Muscle layer of colon (tissue), 2 donors: ENCODE data around the gene IL36RN.

ENCODE experiments used
- H3K27ac ChIP-seq: one replicate; pipeline ENCODE4 v1.7.0; 2013; ENCODE audit warnings: low read depth, mild to moderate bottlenecking, low read length, moderate library complexity
- H3K27me3 ChIP-seq, 2 donors: one replicate each; pipeline ENCODE4 v1.7.0; 2013; ENCODE audit warnings: low read length in 2 of 2, mild to moderate bottlenecking in 2 of 2; ENCODE audit not compliant: insufficient read depth in 2 of 2, control insufficient read depth in 1 of 2
- H3K36me3 ChIP-seq: one replicate; pipeline ENCODE4 v1.7.0; 2013; ENCODE audit warnings: mild to moderate bottlenecking, low read length; ENCODE audit not compliant: insufficient read depth
- H3K4me1 ChIP-seq: one replicate; pipeline ENCODE4 v1.7.0; 2013; ENCODE audit warnings: mild to moderate bottlenecking, low read length; ENCODE audit not compliant: insufficient read depth
- H3K4me3 ChIP-seq, 2 donors: one replicate each; pipeline ENCODE4 v1.7.0; 2013; ENCODE audit warnings: low read length in 2 of 2, low read depth in 1 of 2, mild to moderate bottlenecking in 1 of 2, moderate library complexity in 1 of 2
- H3K9ac ChIP-seq: one replicate; pipeline ENCODE4 v1.7.0; 2013; ENCODE audit warnings: low read length
- H3K9me3 ChIP-seq: one replicate; pipeline ENCODE4 v1.7.0; 2013; ENCODE audit warnings: mild to moderate bottlenecking, low read length
- donor health status: abdominal sarcoma.
- donor health status: Adenocarcinoma of cecum.

IL36RN gene

GRCh38 chr2:113058998-113059960 lies at the start of gene IL36RN:
Gene IL36RN, plus strand, starts transcription at chr2:113059198. Its CDS starts 241 bp downstream, at chr2:113059439.
- no peak within 1 kb of the TSS for H3K4me3 ChIP-seq
- no peak within 1 kb of the TSS for H3K9ac ChIP-seq

DNA sequence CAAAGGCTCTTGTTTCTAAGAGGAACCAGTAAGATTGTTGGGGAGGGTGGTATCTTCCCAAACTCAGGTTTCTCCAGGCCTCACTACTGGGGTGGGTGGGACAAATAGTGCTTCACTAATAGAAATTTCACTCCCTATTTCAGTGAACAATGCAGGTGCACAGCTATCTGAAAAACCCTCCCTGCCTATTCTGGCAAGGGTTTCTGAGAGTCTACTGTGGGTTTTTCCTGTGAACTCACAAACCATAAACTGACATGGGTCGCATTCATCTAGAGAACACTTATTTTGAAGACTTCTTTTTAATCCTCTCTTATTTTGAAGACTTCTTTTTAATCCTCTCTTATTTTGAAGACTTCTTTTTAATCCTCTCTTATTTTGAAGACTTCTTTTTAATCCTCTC lies 49.4 kb upstream of the IL36RN start:
- H3K27ac ChIP-seq: no peak overlapping the region
- H3K9me3 ChIP-seq: no peaks in the 10 kb centered on the region
- no peaks in the 10 kb centered on the region for H3K4me1 ChIP-seq
- H3K27me3 ChIP-seq: no peaks in the 10 kb centered on the region
- H3K9ac ChIP-seq: no peak overlapping the region
- H3K36me3 ChIP-seq: no peaks in the 10 kb centered on the region
- no peak overlapping the region for H3K4me3 ChIP-seq

More at GRCh38 chr2:113058998-113059960, at the start of gene IL36RN:
- H3K27ac ChIP-seq: no peak within 1 kb of the TSS
- H3K4me1 ChIP-seq: no peaks in the 10 kb centered on the region
- no peaks in the 10 kb centered on the region for H3K36me3 ChIP-seq
- no peaks in the 10 kb centered on the region for H3K9me3 ChIP-seq
- no peaks in the 10 kb centered on the region for H3K27me3 ChIP-seq

DNA sequence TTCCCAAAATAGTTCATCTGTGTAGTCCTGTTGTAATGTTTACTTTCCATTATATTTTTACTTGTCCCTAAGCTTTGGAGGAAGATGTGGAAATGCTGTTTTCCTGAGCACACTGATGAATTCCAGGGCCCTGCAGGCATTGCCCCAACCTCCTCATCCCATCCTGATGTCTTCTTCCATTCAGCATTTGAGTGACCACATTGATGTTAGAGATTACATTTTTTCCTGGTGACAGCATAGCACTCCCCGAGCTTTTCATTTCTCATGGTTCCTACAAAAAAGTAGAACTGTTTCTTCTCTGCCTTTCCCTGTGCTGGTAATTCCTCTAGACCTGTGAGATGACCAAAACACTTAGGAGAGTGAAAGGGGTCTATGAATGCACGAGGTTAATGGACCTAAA lies 48.9 kb upstream of the IL36RN start:
- no peak overlapping the region for H3K27ac ChIP-seq
- H3K9ac ChIP-seq: no peak overlapping the region
- no peak overlapping the region for H3K4me3 ChIP-seq
- no peaks in the 10 kb centered on the region for H3K36me3 ChIP-seq
- no peaks in the 10 kb centered on the region for H3K27me3 ChIP-seq
- H3K9me3 ChIP-seq: no peaks in the 10 kb centered on the region
- no peaks in the 10 kb centered on the region for H3K4me1 ChIP-seq

DNA sequence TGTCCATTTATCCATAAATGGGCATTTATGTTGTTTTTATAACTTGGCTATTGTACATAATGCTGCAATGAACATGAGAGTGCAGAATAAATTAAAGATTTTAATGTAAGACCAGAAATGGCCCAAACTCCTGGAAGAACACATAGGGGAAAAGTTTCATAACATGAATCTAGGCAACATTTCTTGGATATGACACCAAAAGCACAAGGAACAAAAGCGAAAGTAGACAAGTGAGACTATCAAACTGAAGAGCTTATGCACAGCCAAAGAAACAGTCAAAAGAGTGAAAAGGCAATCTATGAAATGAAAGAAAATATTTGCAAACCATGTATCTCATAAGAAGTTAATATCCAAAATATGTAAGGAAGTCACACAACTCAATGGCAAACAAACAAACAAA lies 47.9 kb upstream of the IL36RN start:
- H3K4me3 ChIP-seq: no peak overlapping the region

DNA sequence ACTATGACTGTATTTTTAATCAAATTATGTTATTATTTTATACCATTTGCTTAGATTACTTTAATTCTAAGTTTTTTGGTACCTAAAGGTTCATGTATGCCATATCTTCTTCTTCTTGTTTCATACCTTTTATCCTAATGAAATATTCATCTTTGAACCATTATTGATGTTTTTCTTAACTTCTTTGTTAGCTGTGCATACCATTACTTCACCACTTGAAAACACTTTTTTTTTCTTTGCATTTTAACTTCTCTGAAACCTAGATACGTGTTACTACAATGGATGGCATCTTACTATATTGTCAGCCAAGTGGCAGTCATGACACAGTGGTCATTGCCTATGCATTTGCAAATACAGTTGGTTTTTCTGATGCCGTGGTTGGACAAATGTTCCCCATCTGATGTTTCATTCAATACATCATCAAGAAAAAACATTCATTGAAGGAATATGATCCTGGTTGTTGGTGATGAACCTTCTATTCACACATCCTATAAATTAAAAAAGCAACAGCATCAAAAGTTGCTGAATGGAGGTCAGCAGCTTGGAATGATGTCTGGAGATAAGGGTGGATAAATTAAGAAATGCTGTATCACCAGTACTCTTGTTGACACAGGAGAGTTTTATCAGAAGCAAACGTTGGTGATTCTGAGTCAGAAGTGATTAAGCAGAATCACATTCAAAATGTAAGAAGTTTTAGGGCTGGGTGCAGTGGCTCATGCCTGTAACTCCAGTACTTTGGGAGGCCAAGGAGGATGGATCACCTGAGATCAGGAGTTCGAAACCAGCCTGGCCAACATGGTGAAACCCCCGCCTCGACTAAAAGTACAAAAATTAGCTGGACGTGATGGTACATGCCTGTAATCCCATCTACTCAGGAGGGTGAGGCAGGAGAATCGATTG lies 46.3 kb upstream of the IL36RN start:
- Histone ChIP-seq H3K9ac (no peak overlapping the region), H3K27ac (no peak overlapping the region), H3K4me1 (no peaks in the 10 kb centered on the region), H3K27me3 (no peaks in the 10 kb centered on the region), H3K4me3 (no peak overlapping the region), H3K9me3 (no peaks in the 10 kb centered on the region), H3K36me3 (no peaks in the 10 kb centered on the region)

More for the DNA sequence above, 47.9 kb upstream of the IL36RN start:
- Histone ChIP-seq H3K9ac (no peak overlapping the region), H3K36me3 (no peaks in the 10 kb centered on the region), H3K4me1 (no peaks in the 10 kb centered on the region), H3K27me3 (no peaks in the 10 kb centered on the region), H3K27ac (no peak overlapping the region), H3K9me3 (no peaks in the 10 kb centered on the region)

GRCh38 chr2:113013336-113013661 lies 45.7 kb upstream of the IL36RN start:
- H3K27ac ChIP-seq: no peak overlapping the region
- no peaks in the 10 kb centered on the region for H3K36me3 ChIP-seq
- H3K9ac ChIP-seq: no peak overlapping the region
- no peaks in the 10 kb centered on the region for H3K27me3 ChIP-seq
- H3K4me1 ChIP-seq: no peaks in the 10 kb centered on the region
- H3K9me3 ChIP-seq: no peaks in the 10 kb centered on the region
- no peak overlapping the region for H3K4me3 ChIP-seq

- H3K27me3 ChIP-seq: no peaks in the 10 kb centered on the region
- H3K9ac ChIP-seq: no peak overlapping the region
Observed at GRCh38 chr2:113014067-113014466, 44.9 kb upstream of the IL36RN start.

DNA sequence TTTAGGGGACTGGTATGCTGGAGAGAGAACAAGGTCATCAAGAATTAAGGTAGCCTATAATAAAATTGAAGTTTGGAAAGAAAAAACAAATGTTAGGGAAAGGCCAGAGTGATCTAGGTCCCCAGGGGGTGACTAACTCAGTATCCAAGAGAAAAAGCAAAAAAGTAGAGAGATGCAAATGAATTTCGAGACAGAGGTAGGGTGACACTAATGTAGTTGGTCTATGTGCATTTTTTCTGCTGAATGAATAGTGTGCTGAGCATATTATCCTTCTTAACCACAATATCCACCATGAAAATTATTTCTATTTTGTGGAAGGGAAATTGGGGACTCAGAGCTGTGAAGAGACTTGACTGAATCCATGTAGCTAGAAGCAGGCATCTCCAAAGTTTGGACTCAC lies 44.0 kb upstream of the IL36RN start:
- Histone ChIP-seq H3K4me1 (no peaks in the 10 kb centered on the region), H3K27ac (no peak overlapping the region), H3K9me3 (no peaks in the 10 kb centered on the region), H3K9ac (no peak overlapping the region), H3K27me3 (no peaks in the 10 kb centered on the region), H3K4me3 (no peak overlapping the region), H3K36me3 (no peaks in the 10 kb centered on the region)

More at GRCh38 chr2:113014067-113014466, 44.9 kb upstream of the IL36RN start:
- Histone ChIP-seq H3K36me3 (no peaks in the 10 kb centered on the region), H3K4me1 (no peaks in the 10 kb centered on the region), H3K9me3 (no peaks in the 10 kb centered on the region), H3K27ac (no peak overlapping the region), H3K4me3 (no peak overlapping the region)

- Histone ChIP-seq H3K36me3 (no peaks in the 10 kb centered on the region), H3K4me1 (no peaks in the 10 kb centered on the region), H3K9me3 (no peaks in the 10 kb centered on the region), H3K9ac (no peak overlapping the region), H3K4me3 (no peak overlapping the region), H3K27ac (no peak overlapping the region), H3K27me3 (no peaks in the 10 kb centered on the region)
Observed at GRCh38 chr2:113015655-113016054, 43.3 kb upstream of the IL36RN start.

- Histone ChIP-seq H3K27me3 (no peaks in the 10 kb centered on the region), H3K27ac (no peak overlapping the region), H3K36me3 (no peaks in the 10 kb centered on the region), H3K9me3 (no peaks in the 10 kb centered on the region), H3K4me1 (no peaks in the 10 kb centered on the region), H3K4me3 (no peak overlapping the region), H3K9ac (no peak overlapping the region)
Observed at GRCh38 chr2:113018509-113018908, 40.5 kb upstream of the IL36RN start.

DNA sequence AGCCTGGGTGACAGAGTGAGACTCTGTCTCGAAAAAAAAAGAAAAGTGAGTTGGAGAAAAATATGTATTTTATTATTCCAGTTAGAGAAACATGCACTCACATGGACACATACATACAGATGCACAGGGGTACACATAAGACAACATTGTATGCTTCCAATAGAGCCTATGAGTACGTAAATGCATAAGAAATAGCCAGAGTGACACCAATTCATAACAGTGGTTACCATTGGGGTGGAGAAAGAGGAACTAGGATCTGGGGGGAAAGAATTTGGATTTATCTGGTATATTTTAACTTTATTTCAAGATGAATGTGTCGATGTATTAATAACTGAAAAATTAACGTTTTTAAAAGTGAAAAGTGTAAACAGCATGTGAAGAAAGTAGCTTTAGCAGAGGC lies 37.7 kb upstream of the IL36RN start:
- no peak overlapping the region for H3K9ac ChIP-seq
- no peak overlapping the region for H3K4me3 ChIP-seq
- H3K36me3 ChIP-seq: no peaks in the 10 kb centered on the region
- no peak overlapping the region for H3K27ac ChIP-seq
- H3K27me3 ChIP-seq: no peaks in the 10 kb centered on the region
- H3K9me3 ChIP-seq: no peaks in the 10 kb centered on the region
- H3K4me1 ChIP-seq: no peaks in the 10 kb centered on the region
